Activated T-cell treated with anti-CD3 and anti-CD28 coated beads for 24 hours (primary cell): ENCODE data around the gene GRSF1.
"Not testable (repeated sequence)": the region's sequence is repeated elsewhere in the genome, so short reads cannot be mapped to it uniquely, and the experiment has no call there.

Experiments used
- DNase-seq: peaks from one replicate; pipeline ENCODE4 v3.0.0-alpha.2; 2020; ENCODE audit warnings: low read depth

The GRSF1 gene

DNA sequence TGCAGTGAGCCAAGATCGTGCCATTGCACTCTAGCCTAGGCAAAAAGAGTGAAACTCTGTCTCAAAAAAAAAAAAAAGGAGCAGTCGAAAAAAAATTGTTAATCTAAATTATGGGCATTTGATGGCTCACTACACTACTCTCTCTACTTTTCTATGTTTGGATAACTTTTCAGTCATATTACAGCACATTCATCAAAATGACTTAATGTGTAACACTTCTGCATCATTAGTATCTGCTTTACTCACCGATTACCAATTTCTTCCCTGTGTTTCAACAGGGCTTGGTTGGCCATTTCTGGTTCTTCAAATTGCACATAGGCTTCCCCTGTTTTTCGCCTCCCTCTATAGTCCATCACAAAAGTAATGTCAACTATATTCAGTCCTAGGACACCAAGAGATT lies 8.4 kb downstream of the GRSF1 start:
- DNase-seq, result no peak

DNA sequence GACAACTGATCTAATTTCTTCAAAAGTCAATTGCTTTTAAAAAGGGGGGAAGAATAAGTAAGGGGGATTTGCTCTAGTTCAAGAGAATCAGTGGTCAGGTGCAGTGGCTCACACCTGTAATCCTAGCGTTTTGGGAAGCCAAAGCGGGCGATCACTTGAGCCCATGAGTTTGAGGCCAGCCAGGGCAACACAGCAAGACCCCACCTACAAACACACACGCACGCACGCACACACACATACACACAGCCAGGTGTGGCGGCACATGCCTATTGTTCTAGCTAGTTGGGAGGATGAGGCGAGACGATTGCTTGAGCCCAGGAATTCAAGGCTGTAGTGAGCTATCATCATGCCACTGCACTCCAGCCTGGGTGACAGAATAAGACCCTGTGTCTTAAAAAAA lies 9.6 kb downstream of the GRSF1 start:
- DNase-seq, result no peak

DNA sequence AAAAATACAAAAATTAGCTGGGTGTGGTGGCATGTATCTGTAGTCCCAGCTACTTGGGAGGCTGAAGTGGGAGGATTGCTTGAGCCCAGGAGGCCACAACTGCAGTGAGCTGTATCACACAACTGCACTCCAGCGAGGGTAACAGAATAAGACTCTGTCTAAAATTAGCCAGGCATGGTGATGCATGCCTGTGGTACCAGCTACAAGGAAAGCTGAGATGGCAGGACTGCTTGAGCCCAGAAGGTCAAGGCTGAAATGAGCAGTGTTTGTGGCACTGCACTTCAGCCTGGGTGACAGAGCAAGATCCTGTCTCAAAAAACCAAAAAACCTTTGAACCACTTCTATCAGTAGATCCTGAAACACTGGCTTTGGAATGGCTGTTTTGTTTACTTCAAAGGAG lies 10.2 kb downstream of the GRSF1 start:
- DNase-seq, result no peak

DNA sequence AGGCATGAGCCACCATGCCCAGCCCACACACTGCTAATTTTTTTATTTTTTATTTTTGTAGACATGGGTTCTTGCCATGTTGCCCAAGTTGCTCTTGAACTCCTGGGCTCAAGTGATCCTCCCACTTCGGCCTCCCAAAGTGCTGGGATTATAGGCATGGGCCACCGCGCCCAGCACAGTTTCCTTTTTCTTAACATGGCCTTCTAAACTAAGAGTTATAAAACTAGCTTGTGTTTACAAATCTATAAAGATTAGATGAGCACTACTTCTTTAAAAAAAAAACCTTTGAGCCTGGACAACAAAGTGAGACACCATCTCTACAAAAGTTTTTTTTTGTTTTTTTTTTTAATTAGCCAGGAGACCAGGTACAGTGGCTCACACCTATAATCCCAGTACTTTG lies 10.7 kb downstream of the GRSF1 start:
- DNase-seq, result no peak

DNA sequence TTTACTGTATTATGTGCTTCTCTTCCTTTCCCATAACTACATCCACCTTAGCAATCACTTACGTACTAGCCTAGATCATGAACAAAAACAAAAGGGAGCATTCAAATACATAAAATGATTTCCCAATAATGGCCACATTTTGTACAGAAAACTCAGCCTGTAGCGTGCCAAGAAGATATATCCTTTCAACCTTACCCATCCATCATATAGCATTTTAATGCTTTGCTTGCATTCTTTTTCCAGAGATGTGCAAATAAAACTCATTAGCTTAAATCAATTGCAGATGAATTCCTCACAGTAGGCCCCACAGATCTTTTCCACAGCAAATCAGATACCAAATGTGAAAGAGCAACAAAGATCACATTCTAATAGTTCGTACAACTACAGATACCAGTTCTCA lies 20.8 kb downstream of the GRSF1 start:
- DNase-seq, result no peak

DNA sequence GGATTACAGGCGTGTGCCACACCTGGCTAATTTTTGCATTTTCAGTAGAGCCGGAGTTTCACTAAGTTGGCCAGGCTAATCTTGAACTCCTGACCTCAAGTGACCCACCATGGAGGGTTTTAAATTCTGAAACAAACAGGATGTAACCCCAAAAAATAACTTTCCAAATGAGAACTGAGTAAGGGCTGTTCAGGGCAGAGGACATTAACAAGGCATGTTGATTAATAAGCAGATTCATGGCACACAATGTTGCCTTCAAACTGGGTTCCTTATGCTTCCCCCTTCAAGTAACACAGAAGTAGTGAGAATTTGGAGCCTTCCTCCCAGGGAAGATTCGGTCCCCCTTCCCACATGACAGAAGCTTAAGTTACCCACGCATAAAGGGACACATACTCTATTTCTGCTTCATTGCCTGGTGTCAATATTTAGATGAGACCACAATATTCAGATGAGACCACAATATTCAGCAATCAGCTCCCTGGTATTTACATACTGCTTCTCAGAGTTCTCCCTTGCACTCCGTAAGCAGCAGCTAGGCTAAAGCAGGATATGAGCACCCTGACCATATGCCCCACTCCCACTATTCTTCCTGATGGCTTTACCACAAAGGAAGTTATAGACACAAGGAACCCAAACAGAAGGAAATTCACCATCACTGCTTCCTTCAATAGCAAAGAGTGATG lies 21.4 kb downstream of the GRSF1 start:
- no peak for DNase-seq

DNA sequence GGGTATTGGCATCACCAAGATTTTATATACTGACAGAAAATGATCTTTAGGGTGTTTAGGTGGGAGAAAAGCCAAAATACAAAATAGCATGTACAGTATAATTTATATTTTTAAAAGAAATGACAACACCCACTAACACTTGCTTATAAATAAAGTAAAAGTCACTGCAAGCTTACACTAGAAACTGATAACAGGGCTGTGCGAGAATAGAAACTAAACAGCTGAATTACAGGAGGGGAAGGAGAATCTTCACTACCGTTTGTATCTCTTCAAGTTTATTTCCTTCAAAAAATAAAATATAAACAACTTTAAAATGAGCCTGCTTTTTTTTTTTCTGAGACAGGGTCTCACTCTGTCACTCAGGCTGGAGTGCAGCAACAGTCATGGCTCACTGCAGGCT lies 22.8 kb downstream of the GRSF1 start:
- no peak for DNase-seq

DNA sequence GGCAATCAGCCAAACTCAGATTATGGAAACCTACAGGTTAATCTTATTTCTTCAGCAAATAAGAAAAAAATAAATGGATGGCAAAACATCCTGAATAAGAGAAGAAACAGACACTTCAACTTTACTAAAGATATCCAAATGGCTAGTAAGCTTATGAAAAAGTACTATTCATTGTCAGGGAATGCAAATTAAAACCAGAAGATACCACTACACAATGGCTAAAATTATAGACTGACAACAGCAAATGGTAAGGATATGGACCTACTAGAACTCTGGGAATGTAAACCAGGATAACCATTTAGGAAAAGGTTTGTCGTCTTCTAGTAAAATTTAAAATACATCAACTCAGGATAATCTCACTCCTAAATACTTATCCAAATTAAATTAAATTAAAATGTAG lies 24.3 kb downstream of the GRSF1 start:
- no peak for DNase-seq

DNA sequence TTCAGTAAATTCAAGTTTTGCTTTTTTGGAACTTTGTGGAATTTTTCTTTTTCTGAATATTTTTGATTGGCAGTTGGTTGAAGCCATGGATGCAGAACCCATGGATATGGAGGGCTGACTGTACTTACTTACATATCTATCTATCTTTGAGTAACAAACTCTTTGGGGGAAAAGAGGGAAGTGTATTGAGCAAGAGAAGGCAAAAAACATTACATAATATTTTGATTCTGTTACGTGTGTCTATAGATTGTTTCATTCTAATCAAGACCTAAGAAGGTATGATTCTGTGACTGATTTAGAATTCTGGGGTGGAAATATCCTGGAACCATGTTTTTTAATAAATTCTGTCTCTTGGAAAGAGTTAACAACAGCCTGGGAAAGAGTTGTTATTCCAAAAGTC lies 31.5 kb downstream of the GRSF1 start:
- no peak for DNase-seq

DNA sequence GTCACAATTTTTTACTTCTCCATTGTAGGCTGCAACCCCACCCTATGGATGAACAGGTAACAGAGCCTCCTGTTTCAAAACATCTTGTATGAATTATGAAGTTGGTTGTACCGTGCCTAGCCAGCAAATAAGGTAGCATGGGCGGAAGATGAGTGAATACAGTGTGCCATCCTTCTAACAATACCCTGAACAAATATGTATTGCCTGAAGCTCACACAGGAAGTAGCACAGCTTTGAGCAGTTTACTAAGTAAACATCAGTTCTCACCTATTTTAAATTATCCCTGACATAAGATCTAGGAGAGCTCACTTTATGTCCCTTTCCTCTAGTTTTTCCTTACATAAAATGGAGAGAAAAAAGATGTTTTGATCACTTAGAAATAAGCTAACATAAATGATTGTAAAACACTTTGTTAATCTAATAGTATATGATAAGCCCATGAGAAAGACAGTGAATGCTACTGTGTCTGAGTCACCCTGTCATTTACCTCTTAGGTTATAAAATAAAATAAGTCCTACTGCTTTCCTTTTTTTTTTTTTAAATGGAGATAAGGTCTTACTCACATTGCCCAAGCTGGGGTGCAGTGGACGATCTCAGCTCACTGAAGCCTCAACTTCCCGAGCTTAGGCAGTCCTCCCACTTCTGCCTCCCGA lies 36.6 kb downstream of the GRSF1 start:
- no peak for DNase-seq

DNA sequence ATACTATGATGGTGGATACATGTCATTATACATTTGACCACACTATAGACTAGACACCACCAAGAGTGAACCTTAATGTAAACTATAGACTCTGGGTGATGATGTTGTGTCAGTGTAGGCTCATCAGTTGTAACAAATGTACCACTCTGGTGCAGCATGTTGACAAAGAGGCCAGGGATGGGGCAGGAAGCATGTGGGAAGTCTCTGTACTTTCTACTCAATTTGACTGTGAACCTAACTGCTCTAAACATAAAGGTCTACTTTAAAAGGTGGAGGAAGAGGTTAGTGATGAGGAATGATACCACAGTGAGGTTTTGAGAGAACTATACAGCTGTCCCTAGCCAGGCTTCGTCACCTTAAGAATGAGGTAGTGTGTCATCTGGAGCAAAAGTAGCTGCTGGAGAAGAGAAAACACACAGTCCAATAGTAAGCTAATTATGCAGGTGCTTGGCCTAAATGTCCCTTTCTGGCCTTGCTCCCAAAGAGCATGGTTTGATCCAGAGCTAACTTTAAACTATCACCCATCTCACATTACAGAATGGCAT lies 38.4 kb downstream of the GRSF1 start:
- no peak for DNase-seq

DNA sequence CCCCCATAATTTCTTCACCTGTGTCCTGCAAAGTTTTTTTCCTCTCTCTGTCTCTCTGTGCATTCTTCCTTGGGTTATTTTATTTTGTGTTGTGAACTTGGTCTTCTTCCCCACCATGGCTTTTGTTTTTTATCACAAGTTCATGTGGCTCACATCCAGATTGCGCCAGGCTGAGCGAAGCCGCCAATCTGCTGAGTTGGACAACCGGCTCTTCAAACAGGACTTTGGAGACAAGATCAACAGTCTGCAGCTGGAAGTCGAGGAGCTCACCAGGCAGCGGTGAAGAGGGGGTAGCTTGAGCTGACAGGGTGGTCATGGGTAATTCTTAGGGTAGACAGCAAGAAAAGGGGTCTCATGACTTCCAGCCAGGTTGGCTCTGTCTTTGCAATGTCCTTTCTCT lies 46.1 kb downstream of the GRSF1 start:
- DNase-seq, result no peak

DNA sequence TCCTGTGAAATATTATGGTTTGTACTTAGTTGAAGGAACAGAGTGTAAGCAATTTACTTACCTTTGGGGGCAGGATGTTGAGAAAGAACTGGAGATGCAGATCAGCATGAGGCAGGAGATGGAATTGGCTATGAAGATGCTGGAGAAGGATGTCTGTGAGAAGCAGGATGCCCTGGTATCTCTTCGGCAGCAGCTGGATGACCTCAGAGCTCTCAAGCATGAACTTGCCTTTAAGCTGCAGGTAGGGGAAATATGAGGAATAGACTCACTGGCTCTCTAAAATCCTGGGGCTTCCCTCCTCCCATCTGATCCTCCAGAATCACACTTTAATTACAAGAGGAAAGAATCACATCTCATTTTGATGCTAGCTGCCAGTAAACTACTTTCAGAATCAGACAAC lies 51.0 kb downstream of the GRSF1 start:
- DNase-seq, result no peak

DNA sequence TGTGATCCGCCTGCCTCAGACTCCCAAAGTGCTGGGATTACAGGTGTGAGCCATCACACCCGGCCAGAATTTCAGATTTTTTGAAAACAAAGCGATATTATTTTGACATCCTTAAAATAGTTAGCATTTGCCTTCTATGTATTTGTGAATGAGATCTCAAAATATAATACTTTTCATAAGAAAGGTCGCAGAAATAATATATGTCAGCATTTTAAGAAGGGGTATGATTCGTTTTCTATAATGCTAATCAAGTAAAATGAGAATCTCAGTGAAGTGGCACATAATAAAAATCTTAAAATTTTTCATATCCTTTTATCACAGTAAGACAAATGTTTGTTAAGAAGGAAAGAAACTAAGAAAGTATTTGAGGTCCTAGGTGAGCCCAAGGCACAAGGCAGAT lies 52.2 kb downstream of the GRSF1 start:
- no peak for DNase-seq

DNA sequence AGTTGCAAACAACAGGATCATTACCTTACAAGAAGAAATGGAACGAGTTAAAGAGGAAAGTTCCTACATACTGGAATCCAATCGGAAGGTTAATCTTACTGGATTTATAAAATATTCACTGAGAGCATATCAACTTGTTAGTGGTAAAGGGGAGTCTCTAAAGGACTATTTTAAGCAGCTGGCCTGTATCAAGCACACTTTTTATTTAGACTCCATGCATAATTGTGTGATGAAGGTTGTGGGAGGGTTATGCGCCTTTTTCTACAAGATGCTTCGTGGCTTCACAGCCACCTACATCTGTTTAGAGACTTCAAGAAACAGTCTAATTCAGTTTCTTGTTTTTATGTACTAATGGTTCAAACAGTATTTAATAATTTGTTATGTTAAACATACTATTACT lies 56.6 kb downstream of the GRSF1 start:
- DNase-seq, result no peak

DNA sequence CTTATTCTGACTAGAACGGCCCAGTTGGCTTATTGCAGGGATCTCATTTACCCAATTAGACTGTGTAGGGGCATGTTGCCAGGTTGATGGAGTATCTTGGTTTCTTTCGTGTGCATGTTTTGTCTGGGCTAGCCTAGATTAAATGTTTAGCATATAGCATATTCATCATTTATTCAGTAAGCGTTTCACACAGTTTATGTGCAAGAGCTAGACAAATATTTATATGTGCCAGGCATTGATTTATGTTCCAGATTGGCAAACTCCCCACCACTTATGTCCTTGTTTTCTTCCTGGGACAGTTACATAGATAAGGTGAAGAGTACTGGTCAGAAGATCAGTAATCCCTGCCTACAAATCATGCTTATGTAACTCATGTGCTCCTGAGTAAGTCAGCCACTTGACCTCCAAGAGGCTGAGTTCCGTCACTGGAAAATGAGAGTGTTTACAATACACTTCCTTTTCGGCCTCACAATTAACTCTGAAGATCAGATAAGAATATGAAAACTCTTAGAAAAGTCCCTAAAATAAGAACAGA lies 60.7 kb downstream of the GRSF1 start:
- no peak for DNase-seq

DNA sequence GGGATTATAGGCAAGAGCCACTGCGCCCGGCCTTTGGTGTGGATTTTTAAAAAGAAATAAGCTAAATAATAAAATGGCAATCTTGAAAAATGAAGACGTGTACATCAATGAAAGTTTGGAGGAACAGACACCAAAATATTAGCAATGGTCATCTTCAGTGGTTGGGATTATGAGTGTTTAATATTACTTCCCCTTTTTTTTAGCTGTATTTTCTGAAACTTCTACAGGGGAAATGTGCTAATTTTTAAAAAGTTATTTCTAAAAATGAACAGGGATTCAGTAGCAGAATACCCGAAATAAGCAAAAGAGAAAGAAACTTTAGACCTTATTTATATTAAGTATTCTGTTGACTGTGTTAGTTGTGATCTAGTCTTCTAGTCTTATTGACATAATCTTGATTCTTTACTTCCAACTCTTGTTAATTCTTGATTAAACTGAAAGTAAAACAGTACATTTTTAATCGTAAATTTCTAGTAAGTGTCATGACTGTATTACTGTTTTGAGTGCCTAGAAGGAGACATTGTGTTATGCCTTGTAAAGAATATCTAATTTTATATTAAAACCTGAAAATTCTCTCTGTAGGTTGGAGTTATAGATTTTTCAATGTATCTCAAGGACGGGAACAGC lies 66.6 kb downstream of the GRSF1 start:
- DNase-seq, result no peak

DNA sequence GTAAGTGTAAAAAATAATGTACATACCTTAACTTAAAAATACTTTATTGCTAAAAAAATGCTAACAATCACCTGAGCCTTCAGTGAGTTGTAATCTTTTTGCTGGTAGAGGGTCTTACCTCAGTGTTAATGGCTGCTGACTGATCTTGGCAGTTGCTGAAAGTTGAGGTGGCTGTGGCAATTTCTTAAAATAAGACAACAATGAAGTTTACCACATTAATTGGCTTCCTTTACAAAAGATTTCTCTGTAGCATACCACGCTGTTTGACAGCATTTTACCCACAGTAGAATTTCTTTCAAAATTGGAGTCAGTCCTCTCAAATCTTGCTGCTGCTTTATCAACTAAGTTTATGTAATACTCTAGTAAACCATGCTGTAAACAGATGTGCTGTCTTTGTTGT lies 70.3 kb downstream of the GRSF1 start:
- not testable (repeated sequence) for DNase-seq

DNA sequence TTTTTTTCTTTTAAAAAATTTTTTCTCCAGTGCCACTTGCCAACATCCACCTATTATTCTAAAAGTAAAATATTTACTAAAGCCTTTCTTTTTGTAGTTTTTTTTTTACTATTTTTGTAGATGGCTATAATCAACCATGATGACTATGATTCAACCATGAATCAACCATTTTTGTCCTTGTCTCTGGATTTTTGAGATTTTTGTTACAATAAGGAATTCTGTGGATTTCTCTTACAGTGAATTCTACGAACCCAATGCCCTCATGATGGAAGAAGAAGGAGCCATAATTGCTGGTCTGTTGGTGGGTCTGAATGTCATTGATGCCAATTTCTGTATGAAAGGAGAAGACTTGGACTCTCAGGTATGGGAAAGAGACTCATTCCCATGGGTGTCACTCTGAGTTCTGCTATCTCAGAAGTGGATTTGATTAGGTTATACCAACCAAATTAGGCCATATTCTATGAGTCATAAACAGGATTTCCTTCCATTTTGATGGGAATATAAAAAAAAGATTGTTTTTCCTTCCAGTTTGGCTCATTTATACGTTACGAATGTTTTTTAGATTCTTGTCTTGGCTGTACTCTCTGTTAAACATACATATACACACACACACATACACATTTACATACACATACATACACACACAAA lies 71.3 kb downstream of the GRSF1 start:
- no peak for DNase-seq
